GM10248 (cell line): ENCODE data around the gene ZCCHC8.

Experiments
- CTCF ChIA-PET: fragments of 300-600 bp; sonication (Branson Sonifier 250); formaldehyde crosslinking; extraction: SDS; loops from one replicate; lab custom pipeline; 2021; ENCODE audit warnings: antibody characterized with exemption; lab: Yijun Ruan, JAX
- POLR2A ChIA-PET: fragments of 350-650 bp; sonication (Branson Sonifier 250); formaldehyde crosslinking; extraction: SDS; loops from one replicate; lab custom pipeline; 2020; ENCODE audit warnings: antibody characterized with exemption; lab: Yijun Ruan, JAX
- DNase-seq: peaks from one replicate; pipeline ENCODE4 v3.0.0; 2012; ENCODE audit errors: extremely low spot score
- TF ChIP-seq, protein P1 (sequence below): IDR thresholded peaks from 2 replicates; pipeline ENCODE4 v1.5.1; 2012; ENCODE audit warnings: mild to moderate bottlenecking, low read depth; ENCODE audit errors: extremely low read depth, missing control alignments, control extremely low read depth

Gene ZCCHC8

DNA sequence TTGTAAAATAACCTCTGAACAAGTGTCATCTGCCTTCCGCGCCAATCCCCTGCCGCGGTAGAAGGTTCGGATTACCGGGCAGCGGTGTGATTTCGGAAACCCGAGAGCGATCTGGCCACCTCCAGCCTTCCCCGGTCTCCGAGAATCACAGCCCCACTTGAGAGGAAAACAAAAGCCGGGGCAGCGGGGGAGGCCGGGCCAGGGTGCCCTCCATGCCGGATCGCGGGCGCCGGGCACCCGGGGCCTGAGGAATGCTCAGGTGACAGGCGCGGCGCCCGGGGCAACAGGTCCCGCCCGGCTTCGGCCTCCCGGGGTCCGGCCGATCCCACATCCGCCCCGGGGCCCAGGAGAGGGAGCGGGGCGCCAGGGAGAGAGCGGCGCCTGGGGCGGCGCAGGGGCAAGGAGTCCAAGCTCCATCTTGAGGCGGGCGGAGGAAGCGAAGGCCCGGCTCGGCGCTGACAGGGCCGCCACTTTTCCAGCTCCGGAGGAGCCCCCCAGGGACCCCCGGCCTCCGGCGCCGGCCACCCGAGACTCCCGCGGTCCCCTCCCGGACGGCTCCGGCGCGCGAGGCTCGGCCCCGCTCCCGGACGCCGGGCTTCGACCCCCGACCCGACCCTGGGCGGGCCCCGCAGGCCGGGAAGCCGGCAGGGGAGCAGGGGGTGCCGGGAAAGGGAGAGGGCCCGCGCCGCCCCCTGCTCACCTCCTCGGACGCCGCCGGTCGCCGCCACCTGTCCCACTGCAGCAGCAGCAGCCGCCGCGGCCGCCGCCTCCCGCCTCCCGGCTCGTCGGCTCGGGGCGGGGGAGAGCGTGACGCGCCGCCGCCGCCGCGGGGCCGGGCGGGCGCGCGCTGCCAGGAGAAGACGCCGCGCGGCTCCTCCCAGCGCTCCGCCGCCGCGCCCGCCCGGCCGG lies 78.7 kb downstream of the ZCCHC8 start, which contains the start of gene CLIP1:
Gene CLIP1 (minus strand): TSS at position 849 of the 909 bp plus-strand sequence. CDS start 42,217 bp downstream, outside the sequence.
- ChIA-PET CTCF (interaction anchor here (0.9 to 2.4 kb wide), 8 partner anchors 9 to 66 kb away, joined by 3 to 18 read pairs (median 4); no protein-coding TSS in a partner anchor), POLR2A (interaction anchor here (0.6 kb wide), 1 partner anchor 123 kb away, joined by 3 read pairs; no protein-coding TSS in a partner anchor)
- TF ChIP-seq, protein P1, sequence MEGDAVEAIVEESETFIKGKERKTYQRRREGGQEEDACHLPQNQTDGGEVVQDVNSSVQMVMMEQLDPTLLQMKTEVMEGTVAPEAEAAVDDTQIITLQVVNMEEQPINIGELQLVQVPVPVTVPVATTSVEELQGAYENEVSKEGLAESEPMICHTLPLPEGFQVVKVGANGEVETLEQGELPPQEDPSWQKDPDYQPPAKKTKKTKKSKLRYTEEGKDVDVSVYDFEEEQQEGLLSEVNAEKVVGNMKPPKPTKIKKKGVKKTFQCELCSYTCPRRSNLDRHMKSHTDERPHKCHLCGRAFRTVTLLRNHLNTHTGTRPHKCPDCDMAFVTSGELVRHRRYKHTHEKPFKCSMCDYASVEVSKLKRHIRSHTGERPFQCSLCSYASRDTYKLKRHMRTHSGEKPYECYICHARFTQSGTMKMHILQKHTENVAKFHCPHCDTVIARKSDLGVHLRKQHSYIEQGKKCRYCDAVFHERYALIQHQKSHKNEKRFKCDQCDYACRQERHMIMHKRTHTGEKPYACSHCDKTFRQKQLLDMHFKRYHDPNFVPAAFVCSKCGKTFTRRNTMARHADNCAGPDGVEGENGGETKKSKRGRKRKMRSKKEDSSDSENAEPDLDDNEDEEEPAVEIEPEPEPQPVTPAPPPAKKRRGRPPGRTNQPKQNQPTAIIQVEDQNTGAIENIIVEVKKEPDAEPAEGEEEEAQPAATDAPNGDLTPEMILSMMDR = peak; percentile 72
- peak; percentile 74 for DNase-seq
